T-helper 9 cell (primary cell): Measurements from ENCODE around the gene KCNMB2.

ENCODE experiments used
- DNase-seq: peaks from one replicate; pipeline ENCODE4 v3.0.0-alpha.2; 2020

The KCNMB2 gene

DNA sequence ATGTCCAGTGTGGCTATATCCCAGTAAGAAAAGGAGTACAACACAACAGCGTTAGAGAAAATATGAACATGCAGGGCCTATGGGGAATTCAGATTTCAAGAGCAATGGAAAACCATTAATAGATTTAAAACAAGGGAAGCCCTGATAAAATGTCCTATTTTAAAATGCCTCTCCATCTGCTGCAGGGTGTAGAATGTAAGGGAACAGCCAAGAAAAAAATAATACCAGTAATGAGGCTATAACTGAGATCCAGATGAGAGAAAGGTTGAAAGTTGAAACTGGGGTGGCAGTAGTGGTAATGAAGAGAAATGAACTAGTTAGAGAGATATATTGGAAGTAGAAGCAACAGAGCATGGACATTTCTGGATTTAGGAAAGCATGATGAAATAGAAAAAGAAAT, 226.1 kb downstream of the KCNMB2 start:
- no peak for DNase-seq

DNA sequence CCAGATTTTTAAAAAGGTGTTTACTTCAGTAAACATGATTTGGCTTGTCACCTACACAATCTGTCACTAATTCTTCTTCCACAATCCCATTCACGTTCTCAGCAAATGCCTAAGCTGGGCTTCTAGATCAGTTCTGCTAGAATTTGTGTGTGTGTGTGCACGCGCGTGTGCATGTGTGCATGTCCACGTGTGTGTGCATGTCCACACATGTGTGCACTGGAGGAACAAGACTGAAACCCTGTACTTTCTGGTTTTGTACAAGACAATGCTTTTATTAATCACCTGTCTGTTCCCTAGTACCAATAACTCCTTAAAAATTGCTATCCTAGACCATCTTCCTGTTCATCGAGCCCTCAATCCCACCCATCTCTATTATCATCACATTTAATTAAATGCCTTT, 229.2 kb downstream of the KCNMB2 start:
- no peak for DNase-seq

DNA sequence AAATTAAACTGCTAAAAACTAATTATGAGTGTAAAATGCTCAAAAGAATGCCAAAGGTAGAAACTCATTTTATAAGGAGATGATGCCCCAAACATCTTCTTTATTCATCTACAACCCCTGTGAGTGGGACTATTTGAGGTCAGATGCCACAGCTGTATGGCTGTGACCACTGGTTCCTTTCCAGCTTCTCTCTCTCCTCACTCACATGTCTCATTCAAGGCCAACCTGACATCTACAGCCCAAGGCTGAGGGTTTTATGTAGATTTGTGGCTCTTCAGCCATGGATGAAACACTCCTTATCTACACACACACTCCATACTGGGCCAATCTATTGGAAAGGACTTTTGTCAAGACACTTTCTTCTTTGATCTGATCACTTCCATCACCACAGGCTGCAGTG, 231.3 kb downstream of the KCNMB2 start:
- DNase-seq: no peak

DNA sequence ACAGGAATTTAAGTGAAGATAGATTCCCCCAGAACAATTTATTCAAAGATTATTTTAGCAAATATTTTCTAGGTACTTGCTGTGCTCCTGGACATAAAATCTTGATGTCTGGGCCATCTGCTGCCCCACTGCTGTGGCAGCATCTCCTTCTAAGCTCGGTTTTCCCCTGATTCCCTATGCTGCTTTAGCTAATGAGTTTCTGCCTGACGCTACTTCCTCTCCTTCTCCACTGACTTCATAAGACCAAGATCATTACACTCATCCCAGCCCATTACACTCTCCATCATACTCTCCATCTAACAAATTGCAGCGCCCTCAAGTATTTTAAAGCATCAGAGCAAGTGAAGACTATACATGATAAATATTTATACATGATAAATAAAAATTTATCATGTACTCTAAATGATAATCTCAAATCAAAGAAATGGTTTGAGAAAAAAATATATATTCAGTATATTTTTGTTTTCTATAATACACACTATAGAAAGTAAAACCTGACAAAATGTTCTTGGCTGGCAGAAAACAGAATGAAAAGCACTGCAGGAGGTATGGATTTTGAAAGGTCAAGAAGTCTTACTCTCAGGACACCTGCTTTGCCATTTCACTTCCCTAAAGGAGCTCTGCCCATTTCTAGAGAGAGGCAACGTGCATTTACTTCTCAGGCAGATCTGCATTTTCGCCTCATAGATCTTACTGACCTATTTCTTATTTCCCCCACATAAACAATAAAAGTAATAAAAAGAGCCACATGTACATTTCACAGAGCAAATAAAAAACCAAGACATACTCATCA, 232.0 kb downstream of the KCNMB2 start:
- no peak for DNase-seq

DNA sequence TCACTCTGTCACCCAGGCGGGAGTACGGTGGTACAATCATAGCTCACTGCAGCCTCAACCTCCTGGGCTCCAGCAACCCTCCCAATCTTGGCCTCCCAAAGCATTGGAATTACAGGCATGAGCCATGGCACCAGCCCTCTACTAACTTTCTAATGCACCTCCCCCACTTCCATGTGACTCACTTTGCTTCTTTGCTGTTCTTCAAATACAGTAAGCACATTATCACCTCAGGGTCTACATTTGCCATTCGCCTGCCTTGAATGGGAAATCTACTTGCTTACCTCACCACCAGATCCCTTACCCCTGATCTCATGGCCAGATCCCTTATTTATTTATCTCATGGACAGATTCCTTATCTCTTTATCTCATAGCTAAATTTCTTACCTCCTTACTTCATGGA, 235.3 kb downstream of the KCNMB2 start:
- DNase-seq: no peak

DNA sequence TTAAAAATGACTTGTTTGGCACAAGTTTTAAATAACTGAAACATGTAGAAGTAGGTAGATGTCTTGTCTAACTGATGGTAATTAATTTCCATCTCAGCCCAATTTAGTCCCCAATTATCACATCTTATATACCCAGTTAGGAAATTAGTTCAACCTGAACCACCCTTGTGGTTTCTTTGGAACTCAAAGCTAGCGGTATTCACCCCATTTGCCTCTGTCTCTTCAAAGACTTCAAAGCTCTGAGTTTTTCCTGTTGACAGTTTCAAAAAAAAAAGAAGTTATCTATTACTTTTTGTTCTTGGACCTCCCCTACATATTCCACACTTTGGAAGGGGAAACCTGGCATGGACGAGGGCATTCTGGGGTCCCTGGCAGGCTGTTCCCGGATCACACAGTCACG, 236.5 kb downstream of the KCNMB2 start:
- no peak for DNase-seq

DNA sequence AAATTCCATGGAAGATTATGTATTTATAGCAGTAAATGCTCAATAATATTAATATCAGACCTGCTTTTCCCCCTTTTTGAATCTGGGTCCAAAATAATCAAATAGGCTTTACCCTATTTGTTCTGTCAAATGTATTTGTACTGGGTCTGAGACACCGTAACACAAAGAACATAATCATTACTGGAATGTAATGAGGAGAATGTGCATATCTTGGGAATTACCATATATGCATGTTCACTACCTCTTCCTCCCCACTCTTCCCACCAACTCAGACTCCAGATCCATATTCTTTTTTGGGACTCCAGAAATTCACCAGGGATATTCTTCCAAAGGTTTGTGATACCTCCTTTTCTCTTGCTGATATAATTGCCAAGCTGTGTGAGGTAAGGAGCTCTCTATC, 237.1 kb downstream of the KCNMB2 start:
- DNase-seq: no peak

DNA sequence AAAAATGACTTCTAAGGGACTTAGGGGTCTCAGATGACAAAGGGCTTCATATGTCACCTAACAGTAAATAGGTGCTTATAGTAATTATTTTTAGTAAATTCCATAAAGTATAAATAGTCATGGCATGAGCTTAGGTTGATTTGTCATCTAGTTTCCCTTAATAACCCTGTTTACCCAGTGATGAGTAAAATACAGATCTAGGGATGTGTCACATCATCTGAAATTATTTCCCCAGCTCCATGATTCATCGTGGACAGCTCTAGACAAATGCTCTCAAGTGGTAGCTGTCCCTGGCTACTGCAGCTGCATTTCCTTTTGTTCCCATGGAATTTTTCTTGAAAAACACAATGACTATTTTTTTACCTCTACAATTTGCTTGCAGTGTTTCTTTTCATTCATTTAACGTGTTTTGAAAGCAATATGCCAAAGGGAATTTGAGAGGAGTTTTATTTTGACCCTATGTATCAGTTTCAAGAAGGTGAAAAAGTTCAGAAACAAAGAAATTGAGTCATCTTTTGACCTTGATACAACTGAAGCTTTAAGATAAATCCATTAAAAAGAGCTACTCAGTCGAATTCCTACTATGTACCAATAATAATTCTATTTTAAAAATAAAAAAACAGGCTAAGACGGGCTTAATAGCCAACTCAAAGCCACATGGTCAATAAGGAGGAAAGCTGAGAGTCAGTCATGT, 241.6 kb downstream of the KCNMB2 start:
- no peak for DNase-seq

DNA sequence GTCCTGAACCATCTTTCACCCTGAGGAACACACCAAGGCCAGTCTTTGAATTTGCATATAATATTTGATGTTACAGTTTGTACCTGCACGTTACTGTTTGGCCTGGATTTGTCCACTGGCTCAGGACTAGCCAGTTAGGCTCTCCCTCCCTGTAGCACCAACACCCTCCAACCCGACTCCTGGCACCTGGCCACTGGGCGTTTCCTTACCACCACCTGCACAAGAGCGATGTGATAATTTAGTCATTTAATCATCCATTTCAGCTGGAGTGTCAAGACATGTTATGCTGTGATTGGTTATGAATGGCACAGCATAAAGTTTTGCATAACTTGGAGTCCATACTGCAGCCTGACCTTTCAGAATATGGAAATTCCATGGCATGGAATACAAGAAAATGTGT, 242.4 kb downstream of the KCNMB2 start:
- DNase-seq: no peak

DNA sequence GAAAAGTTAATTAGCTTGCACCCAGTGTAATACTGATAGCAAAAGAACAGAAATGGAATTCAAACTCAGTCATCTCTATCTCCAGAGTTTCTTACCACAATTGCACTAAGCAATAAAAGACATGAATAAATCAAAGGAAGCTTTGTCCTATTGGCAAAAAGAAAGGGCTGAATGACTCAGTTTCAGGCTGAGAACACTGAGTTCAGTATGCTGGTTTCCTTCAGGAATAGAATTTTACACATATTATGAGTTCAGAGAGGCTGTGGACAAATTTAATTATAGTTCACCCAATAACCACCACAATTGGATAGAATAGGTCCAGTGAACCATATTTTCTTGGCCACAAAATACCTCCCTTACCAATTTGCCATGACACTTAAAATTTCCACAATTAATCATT, 249.7 kb downstream of the KCNMB2 start:
- no peak for DNase-seq

DNA sequence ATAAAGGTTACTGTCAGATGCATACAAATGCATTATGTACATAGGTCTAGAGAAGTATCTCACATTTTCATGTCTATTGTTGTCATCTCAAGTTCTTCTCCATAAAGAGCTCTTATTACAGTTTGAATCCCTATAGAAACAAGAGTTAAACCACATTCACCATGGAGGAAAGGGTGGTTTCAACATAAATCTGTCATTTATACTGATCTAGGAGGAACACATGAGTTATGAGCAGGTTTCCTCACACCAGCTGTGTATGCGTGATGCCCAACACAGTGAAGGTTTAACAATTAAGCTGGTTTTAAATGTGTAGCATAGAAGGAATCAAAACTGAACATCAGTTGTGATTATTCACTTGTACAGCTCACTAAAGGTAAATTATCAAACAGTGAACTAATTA, 251.7 kb downstream of the KCNMB2 start:
- DNase-seq: no peak

DNA sequence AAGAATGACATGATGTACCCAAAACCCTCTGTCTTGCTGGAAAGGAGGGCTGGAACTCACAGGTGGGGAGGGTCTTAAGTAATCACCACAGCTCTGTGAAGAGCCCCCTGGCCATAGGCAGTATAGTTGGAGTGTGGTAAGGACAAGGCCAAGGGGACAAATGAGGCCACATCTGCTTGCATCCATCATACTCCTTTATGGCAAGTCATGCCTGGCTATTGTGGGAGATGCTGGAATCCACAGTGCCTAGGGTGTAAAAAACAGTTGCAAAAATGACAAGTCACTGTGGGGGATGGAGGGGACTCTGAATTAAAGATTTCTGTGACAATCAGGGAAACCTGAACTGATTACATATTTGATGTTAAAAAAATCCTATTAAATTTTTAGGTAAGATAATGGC, 258.5 kb downstream of the KCNMB2 start:
- no peak for DNase-seq

DNA sequence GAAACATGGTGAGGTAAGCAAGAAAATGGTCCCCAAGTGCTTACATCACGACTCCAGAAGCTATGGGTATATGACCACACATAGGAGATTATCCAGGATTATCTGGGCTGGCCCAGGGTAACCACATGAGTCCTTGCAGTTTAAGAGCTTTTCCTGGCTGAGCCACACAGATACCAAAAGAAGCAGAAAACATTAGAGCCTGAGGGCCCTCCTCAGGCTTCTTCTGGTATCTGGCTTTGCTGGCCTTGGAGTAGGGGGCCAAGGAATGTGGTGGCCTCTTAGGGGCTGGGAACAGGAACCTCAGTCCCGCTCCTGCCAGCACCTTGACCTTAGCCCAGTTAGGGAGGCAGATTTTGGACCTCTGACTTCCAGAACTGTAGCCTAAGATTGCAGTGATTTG, 259.1 kb downstream of the KCNMB2 start:
- no peak for DNase-seq

DNA sequence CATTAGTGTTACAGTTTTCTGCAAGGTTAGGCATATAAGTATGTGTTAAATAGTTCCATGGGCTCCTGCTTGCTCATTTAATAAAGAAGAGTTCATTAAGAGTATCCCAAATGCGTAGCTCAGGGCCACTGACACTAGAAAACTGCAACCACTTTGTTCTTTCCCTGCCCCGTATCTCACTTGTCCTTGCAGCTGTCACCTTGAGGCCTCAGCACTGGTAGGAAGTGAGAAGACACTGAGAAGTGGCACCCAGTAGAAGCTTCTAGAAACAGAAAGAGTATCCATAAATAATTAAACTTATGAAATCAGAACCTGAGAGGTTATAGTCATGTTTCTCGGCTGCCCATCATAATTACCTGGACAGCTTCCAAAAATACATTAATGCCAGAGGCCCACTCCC, 266.0 kb downstream of the KCNMB2 start:
- DNase-seq: no peak

DNA sequence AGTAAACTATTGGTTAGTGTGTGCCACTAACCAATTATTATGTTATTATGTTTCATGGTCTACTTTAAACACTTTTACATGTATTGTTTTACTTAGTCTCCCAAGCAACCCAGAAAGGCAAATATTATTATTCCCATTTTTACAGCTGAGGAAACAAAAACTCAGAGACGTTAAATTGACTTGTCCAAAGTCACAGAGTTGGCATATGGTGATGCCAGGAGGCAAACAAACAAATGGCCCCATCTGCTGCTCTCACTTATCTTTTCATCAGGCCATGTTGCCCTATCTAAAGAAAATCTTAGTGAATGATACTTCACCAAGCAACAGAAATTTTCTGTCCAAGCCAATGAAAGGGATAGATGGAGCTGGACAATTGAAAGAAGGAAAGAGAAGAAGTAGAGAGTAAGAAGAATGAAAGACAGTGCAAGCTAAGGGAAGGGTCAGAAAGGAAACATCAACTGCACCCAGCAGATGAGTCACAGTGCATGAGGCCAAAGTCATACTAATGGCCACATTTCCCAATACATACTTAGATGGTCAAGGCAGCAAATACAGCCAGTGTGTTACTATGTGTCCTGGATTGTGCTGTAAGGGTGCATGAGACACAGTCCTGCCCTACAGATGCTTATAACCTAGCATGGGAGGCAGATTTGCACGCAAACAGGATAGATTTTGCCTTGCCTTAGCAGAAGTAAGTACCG, 266.9 kb downstream of the KCNMB2 start:
- no peak for DNase-seq

DNA sequence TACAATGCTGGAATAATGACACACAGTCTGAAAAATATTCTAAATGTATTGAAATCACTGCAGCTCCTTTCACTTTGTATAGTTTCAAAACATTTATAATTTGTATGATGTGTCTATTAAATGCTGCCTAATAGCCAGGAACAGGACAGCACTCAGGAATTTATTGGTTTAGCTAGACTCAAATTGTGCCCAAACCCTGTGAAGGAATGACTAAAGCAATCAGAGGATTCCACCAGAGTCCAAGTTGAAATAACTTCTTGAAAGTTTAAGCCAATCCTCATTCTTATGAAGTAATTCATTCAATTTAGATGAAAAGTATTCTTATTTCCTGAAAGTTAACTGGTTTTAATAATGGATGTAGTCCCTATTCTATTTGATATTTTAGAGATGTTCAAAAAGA, 268.4 kb downstream of the KCNMB2 start:
- DNase-seq: no peak

DNA sequence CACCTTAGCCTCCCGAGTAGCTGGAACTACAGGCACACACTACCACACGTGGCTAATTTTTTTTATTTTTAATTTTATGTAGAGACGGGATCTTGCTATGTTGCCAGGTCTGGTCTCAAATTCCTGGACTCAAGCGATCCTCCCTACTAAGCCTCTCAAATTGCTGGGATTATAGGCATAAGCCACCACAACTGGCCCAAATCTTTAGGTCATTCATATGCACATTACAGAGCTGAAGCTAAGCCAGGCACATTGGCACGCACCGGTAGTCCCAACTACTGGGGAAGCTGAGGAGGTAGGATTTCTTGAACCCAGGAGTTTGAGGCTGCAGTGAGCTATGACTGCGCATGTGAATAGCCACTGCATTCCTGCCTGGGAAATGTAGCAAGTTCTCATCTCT, 269.5 kb downstream of the KCNMB2 start:
- no peak for DNase-seq

DNA sequence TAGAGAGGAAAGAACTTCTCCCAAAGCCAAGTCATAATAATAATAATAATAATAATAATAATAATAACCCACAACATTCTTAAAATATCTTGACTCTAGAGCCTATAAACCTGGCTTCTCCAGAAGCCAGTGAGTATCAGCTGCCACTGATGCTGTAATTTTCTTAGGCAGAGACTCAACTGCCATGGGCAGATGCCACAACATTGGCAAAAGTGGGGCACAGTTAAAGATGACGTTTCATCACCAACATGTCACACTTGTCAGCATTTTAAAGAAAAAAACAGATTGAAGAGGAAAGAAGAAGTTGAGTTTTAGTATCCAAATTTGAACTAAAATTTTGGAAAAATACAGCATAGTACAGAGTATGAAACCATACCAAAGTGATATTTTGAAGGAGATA, 270.4 kb downstream of the KCNMB2 start:
- DNase-seq: no peak

DNA sequence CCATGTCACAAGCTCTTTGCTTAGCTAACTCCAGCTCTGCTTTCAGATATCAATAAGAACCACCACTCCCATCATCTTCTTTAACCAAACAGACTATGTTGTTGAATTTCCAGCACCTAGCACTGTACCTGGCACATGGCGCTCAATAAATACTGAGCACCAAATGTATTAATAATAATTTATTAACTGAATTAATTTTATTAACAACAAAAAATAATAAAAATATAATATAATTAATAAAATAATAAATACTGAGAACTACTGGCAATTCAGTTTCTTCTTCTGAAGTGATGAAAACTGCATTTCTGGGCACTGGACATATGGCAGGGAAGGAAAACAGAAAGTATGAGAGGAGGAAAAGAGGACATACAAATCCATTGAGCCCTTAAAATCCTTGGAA, 271.5 kb downstream of the KCNMB2 start:
- DNase-seq: no peak

DNA sequence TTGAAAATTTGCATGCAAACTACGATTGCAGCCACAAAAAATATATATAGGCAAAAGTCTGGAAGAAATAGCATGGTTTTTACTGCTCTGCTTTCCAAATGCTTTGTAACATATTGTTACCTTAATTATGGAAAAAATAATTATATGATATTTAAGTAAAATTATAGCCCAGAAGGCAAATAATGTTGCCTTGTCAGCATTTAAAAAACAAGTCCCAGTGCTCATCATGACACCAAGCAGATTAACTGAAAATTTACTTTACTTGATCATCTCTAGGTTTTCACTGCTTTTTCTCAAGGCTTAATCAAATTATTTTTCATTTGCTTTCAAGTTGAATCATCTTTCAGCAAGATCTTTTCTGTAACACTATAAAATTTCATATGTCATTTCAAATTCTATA, 272.5 kb downstream of the KCNMB2 start:
- DNase-seq: no peak

DNA sequence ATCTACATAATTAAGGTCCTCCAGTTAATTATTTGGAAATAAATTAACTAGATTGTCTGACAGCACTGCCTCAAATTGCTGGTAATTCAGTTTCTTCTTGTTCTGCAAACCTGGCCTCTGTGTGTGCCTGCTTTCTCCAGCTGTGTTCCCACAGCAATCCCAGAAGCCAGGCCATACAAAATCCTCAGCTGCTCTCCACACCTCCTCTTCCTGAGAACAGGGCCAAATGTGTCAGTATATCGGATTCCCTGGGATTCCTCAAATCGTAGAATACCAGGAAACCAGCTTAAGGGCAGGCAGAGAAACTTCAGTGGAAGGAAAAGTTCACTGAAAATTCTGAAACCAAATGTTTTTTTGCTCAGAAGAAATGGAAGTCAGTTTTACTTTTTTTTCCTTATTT, 273.9 kb downstream of the KCNMB2 start:
- DNase-seq: no peak

DNA sequence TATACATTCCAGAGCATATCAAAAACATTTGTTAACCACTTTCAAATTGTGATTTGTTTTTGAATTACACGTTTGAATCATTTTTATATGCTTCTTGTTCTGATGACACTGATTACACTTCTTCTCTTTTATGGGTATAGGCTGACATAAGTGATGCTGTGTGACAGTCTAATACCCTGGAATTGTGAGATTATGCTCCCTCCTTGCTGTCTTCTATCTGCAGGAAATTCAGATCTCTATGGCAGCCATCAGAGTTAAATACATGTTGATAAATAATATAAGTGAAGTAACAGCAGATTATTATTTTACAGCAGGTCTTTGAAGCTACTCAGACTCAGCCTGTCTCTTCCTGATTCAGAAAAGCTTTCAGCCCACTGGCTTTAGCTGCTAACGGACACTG, 286.5 kb downstream of the KCNMB2 start:
- DNase-seq: no peak

DNA sequence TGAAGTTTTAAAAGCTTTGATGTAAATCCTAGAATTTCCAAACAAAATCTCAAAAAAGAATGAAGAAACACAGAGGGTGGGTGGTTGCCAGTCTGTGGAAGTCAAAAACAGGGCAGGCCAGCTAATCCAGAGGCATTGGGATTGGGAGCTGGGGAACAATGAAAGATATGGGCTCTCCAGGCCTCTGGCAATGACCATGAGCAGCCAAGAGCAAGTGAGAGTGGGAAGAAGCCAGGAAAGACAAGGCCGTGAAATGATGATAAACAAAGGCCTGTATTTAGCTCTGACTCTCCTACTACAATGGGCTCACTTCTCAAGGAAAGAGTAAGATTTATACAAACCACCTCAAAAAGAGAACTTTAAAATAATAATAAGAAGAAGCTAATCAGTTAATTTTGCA, 286.9 kb downstream of the KCNMB2 start:
- no peak for DNase-seq

DNA sequence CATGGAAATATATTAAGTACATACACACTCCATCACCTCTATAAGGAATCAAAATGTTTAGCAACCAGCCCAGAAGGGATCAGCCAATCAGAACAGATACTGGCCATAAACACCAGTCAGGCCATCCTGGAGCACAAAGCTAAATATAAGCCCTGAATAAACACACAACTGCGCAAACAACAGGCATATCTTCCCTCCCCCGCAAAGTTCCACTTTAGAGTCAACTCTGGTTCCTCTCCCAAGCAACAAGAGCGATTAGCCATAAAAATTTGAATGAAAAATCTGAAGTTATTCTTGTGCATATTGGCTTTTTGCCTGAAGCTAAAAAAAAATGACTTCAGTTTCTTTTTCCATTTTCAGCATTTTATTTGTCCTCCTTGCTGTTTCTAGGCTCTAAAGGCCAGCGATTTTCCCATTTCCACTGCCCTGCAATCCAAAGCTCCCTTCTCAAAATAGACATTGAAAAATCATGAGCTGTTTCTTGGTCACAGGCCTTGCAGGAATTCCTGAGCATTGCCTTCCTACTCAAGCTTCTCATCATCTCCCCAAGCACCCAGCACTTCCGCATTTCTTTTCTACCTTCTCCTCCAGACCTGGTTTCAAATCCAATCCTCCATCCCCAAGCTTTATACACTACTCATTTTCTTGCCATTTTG, 287.5 kb downstream of the KCNMB2 start:
- no peak for DNase-seq
